ENCODE results near the gene USP15. TPM values are rescaled to one million over a fixed set of nuclear protein-coding genes. Genes with fewer than 3 reads are reported as not detected.

The USP15 gene
- total and polyA plus RNA-seq, 2 of the 4 experiments (the other 2 are of a cell fraction): 28.5 to 49.6 TPM

DNA sequence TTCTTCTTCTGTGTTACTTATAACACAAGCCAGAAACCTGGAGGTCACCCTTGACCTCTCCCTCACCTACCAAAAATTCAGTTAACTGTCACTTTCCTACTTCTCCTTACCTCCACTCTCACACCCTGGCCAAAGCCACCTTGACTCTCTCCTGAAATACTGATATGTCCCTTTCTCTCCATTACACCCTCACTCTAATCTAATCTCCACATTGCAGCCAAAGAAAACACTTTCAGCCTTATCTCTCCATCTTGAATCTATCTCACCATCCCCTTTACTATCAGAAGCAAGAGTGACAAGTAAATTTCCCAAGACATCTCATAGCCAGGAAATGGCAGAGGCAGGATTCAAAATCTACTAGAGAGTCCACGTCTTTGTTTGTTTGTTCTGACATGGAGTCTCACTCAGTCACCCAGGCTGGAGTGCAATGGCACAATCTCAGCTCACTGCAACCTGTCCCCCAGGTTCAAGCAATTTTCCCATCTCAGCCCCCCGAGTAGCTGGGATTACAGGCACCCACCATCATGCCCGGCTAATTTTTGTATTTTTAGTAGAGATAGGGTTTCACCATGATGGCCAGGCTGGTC, 28.0 kb upstream of the USP15 start:
- Histone ChIP-seq H3K36me3 (ENCODE audit: control insufficient read depth, insufficient read depth, low read length) (no peaks in the 10 kb centered on the region), H4K20me1 (ENCODE audit: insufficient read depth, low read length) (no peaks in the 10 kb centered on the region)

More for the DNA sequence above, 28.0 kb upstream of the USP15 start:
- dilution Hi-C loops (cut with HindIII; ENCODE audit: low sequenced_read_pairs, unreplicated experiment): no loop called here
- H2BK20ac ChIP-seq (ENCODE audit: low read depth, low read length): no peak overlapping the region
- H3K79me1 ChIP-seq (ENCODE audit: low read depth in 1 of 2, low read length in 2 of 2): no peaks in the 10 kb centered on the region
- intact Hi-C loops (cut with micrococcal nuclease): no loop called here
- no peak overlapping the region for H2BK120ac ChIP-seq (ENCODE audit: low read depth, low read length)
- DNase-seq (no peak), ATAC-seq (ENCODE audit: low read depth) (no peak)
- H3K4me3 ChIP-seq (ENCODE audit: insufficient read depth, low read depth, low read length): no peak overlapping the region
- POLR2A ChIA-PET (ENCODE audit: unreplicated experiment): no interaction called here
- BruUV-seq (replicated peaks): no TSS peak
- H3K14ac ChIP-seq (replicated peaks; ENCODE audit: low read depth, low read length): no peak overlapping the region
- H2AK5ac ChIP-seq (ENCODE audit: low read depth, low read length): no peak overlapping the region
- H3K9me1 ChIP-seq (ENCODE audit: insufficient read depth, low read length): no peaks in the 10 kb centered on the region
- no peak overlapping the region for H3K4ac ChIP-seq (ENCODE audit: low read depth, low read length)
- H3K27me3 ChIP-seq (ENCODE audit: control insufficient read depth, insufficient read depth, low read length): no peaks in the 10 kb centered on the region
- H3K9ac ChIP-seq (ENCODE audit: low read depth, low read length): no peak overlapping the region
- no peak overlapping the region for H2AFZ ChIP-seq (replicated peaks; ENCODE audit: low read length, poor library complexity)
- no peak overlapping the region for H3K27ac ChIP-seq (ENCODE audit: insufficient read depth, low read length)
- in situ Hi-C loops (cut with MboI; ENCODE audit: low sequenced_read_pairs): no loop called here
- no peak for TF ChIP-seq CEBPB (IDR thresholded peaks at IDR 0.05; ENCODE audit: low read depth, low read length)
- TF ChIP-seq BHLHE40 (IDR thresholded peaks at IDR 0.05; ENCODE audit: low read depth, low read length): no peak
- TF ChIP-seq, protein P1, sequence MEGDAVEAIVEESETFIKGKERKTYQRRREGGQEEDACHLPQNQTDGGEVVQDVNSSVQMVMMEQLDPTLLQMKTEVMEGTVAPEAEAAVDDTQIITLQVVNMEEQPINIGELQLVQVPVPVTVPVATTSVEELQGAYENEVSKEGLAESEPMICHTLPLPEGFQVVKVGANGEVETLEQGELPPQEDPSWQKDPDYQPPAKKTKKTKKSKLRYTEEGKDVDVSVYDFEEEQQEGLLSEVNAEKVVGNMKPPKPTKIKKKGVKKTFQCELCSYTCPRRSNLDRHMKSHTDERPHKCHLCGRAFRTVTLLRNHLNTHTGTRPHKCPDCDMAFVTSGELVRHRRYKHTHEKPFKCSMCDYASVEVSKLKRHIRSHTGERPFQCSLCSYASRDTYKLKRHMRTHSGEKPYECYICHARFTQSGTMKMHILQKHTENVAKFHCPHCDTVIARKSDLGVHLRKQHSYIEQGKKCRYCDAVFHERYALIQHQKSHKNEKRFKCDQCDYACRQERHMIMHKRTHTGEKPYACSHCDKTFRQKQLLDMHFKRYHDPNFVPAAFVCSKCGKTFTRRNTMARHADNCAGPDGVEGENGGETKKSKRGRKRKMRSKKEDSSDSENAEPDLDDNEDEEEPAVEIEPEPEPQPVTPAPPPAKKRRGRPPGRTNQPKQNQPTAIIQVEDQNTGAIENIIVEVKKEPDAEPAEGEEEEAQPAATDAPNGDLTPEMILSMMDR (conservative IDR thresholded peaks at IDR 0.05; ENCODE audit: low read depth, low read length): no peak
- no peak for TF ChIP-seq SMC3 (IDR thresholded peaks at IDR 0.05; ENCODE audit: low read depth, low read length)
- TF ChIP-seq MAFK (IDR thresholded peaks at IDR 0.05; ENCODE audit: low read depth, low read length): no peak
- no peak for TF ChIP-seq RFX5 (IDR thresholded peaks at IDR 0.05; ENCODE audit: low read depth, low read length)
- no peak for TF ChIP-seq POLR2A (IDR thresholded peaks at IDR 0.05; ENCODE audit: low read depth, low read length)
- TF ChIP-seq, protein P2, sequence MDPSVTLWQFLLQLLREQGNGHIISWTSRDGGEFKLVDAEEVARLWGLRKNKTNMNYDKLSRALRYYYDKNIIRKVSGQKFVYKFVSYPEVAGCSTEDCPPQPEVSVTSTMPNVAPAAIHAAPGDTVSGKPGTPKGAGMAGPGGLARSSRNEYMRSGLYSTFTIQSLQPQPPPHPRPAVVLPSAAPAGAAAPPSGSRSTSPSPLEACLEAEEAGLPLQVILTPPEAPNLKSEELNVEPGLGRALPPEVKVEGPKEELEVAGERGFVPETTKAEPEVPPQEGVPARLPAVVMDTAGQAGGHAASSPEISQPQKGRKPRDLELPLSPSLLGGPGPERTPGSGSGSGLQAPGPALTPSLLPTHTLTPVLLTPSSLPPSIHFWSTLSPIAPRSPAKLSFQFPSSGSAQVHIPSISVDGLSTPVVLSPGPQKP (IDR thresholded peaks at IDR 0.05; ENCODE audit: borderline replicate concordance, low read depth, low read length): no peak
- no peak for TF ChIP-seq CHD1 (IDR thresholded peaks at IDR 0.05; ENCODE audit: low read depth, low read length)
- TF ChIP-seq FOS (IDR thresholded peaks at IDR 0.05; ENCODE audit: low read depth, low read length): no peak
- TF ChIP-seq MXI1 (IDR thresholded peaks at IDR 0.05; ENCODE audit: borderline replicate concordance, low read depth, low read length): no peak
- TF ChIP-seq NFE2L2 (IDR thresholded peaks at IDR 0.05; ENCODE audit: low read depth, low read length): no peak
- no peak for TF ChIP-seq MAZ (IDR thresholded peaks at IDR 0.05; ENCODE audit: borderline replicate concordance, low read depth, low read length)
- TF ChIP-seq, protein P3, sequence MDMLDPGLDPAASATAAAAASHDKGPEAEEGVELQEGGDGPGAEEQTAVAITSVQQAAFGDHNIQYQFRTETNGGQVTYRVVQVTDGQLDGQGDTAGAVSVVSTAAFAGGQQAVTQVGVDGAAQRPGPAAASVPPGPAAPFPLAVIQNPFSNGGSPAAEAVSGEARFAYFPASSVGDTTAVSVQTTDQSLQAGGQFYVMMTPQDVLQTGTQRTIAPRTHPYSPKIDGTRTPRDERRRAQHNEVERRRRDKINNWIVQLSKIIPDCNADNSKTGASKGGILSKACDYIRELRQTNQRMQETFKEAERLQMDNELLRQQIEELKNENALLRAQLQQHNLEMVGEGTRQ (IDR thresholded peaks at IDR 0.05; ENCODE audit: low read depth, low read length): no peak
- no peak for TF ChIP-seq RAD21 (IDR thresholded peaks at IDR 0.05; ENCODE audit: low read length)
- no peaks in the 10 kb centered on the region for H3K4me1 ChIP-seq (ENCODE audit: control insufficient read depth, insufficient read depth, low read length)
- H3K56ac ChIP-seq (ENCODE audit: extremely low read depth, insufficient read depth, low read length): no peak overlapping the region
- no peak overlapping the region for H4K8ac ChIP-seq (ENCODE audit: low read depth in 2 of 2, low read length in 2 of 2)
- H3K4me2 ChIP-seq (ENCODE audit: low read depth, low read length): no peak overlapping the region
- H3K18ac ChIP-seq (ENCODE audit: low read depth, low read length): no peak overlapping the region
- H4K5ac ChIP-seq (ENCODE audit: low read depth, low read length): no peak overlapping the region
- no peak overlapping the region for H2AK9ac ChIP-seq (replicated peaks; ENCODE audit: low read depth, low read length, poor library complexity)
- no CpG with 5 or more reads among the region's 3 CpGs for WGBS, 2 experiments (ENCODE audit: extremely low coverage in 2 of 2, insufficient read length in 1 of 2)
- no peak overlapping the region for H2BK15ac ChIP-seq (ENCODE audit: low read depth, low read length)
- CTCF ChIA-PET: no interaction called here
- H2BK5ac ChIP-seq (ENCODE audit: low read depth, low read length, poor library complexity, severe bottlenecking): no peak overlapping the region
- no peak overlapping the region for H4K91ac ChIP-seq (ENCODE audit: insufficient read depth, low read depth, low read length)
- H3K9me3 ChIP-seq (ENCODE audit: control insufficient read depth, insufficient read depth, low read length): no peaks in the 10 kb centered on the region
- no peak overlapping the region for H3K23ac ChIP-seq (ENCODE audit: low read depth, low read length)

Measured in IMR-90 (cell line).